K562 (cell line): ENCODE data around the gene MRPL10. TPM values are rescaled to one million over a fixed set of nuclear protein-coding genes. Genes with fewer than 3 reads are reported as not detected.

Experiments
- ARID1B ChIP-seq: fragments of 450-650 bp; IDR thresholded peaks from 2 replicates; pipeline ENCODE4 v1.6.1; 2016; ENCODE audit warnings: antibody characterized with exemption, mild to moderate bottlenecking, inconsistent platforms
- ETS1 ChIP-seq: conservative IDR thresholded peaks from 2 replicates; pipeline ENCODE4 v1.6.1; 2011; ENCODE audit warnings: low read depth, mild to moderate bottlenecking, low read length; ENCODE audit not compliant: control insufficient read depth
- GABPA ChIP-seq: fragments of 200-800 bp; sonication (Bioruptor generic); conservative IDR thresholded peaks from 2 replicates; pipeline ENCODE4 v1.6.1; 2016; ENCODE audit warnings: low read depth, missing genetic modification characterization, missing compliant biosample characterization
- HDAC3 ChIP-seq: fragments of 450-650 bp; IDR thresholded peaks from 2 replicates; pipeline ENCODE4 v1.6.1; 2018; ENCODE audit warnings: borderline replicate concordance, mild to moderate bottlenecking, moderate library complexity; ENCODE audit not compliant: partially characterized antibody
- KAT8 ChIP-seq: fragments of 450-650 bp; IDR thresholded peaks from 2 replicates; pipeline ENCODE4 v1.6.1; 2016; ENCODE audit warnings: low read depth, mild to moderate bottlenecking
- KLF16 ChIP-seq: IDR thresholded peaks from 2 replicates; pipeline ENCODE4 v1.6.1; 2016; ENCODE audit warnings: antibody characterized with exemption
- L3MBTL2 ChIP-seq: fragments of 450-650 bp; IDR thresholded peaks from 2 replicates; pipeline ENCODE4 v1.6.1; 2016; ENCODE audit warnings: mild to moderate bottlenecking, moderate library complexity
- MLX ChIP-seq, 2 experiments: fragments of 450-650 bp in 1 of 2; sonication (generic) in 1 of 2; formaldehyde crosslinking; conservative IDR thresholded peaks; 2 replicates each; pipeline versions ENCODE4 v1.4.0 to v1.8.1; 2020 to 2022; ENCODE audit warnings: mild to moderate bottlenecking in 1 of 2, missing genetic modification reagents in 1 of 2
- MYBL2 ChIP-seq, 2 experiments: fragments of 450-650 bp in 1 of 2; sonication (generic) in 1 of 2; formaldehyde crosslinking in 1 of 2; IDR thresholded peaks; 2 replicates each; pipeline versions ENCODE4 v1.6.1 to v1.8.1; 2017 to 2022; ENCODE audit warnings: borderline replicate concordance in 1 of 2, inconsistent platforms in 1 of 2, low read depth in 1 of 2, mild to moderate bottlenecking in 1 of 2, missing genetic modification reagents in 1 of 2, moderate library complexity in 1 of 2
- PKNOX1 ChIP-seq: fragments of 450-650 bp; IDR thresholded peaks from 2 replicates; pipeline ENCODE4 v1.6.1; 2016
- POLR2AphosphoS2 ChIP-seq: IDR thresholded peaks from 2 replicates; pipeline ENCODE4 v1.6.1; 2012; ENCODE audit warnings: low read length, improper control_type of control experiment
- PREB ChIP-seq: sonication (generic); formaldehyde crosslinking; IDR thresholded peaks from 2 replicates; pipeline ENCODE4 v1.8.1; 2023; ENCODE audit warnings: mild to moderate bottlenecking, missing genetic modification reagents
- PURB ChIP-seq: sonication (generic); formaldehyde crosslinking; IDR thresholded peaks from 2 replicates; pipeline ENCODE4 v1.9.0; 2021; ENCODE audit warnings: low read depth, mild to moderate bottlenecking, missing genetic modification reagents
- TCFL5 ChIP-seq: fragments of 250-450 bp; sonication (Bioruptor Pico); conservative IDR thresholded peaks from 2 replicates; pipeline ENCODE4 v1.6.1; 2021; ENCODE audit warnings: mild to moderate bottlenecking, moderate library complexity, matching md5 sums
- VEZF1 ChIP-seq: fragments of 200-800 bp; sonication (Bioruptor generic); IDR thresholded peaks from 2 replicates; pipeline ENCODE4 v1.6.1; 2017; ENCODE audit warnings: missing genetic modification characterization, missing compliant biosample characterization
- ZBTB43 ChIP-seq: sonication (generic); formaldehyde crosslinking; IDR thresholded peaks from 2 replicates; pipeline ENCODE4 v1.8.0; 2023; ENCODE audit warnings: mild to moderate bottlenecking, missing genetic modification reagents
- ZNF239 ChIP-seq: fragments of 250-450 bp; sonication (Bioruptor Pico); IDR thresholded peaks from 2 replicates; pipeline ENCODE4 v1.4.0; 2020; ENCODE audit warnings: mild to moderate bottlenecking
- ZNF644 ChIP-seq: fragments of 200-800 bp; sonication (Bioruptor generic); IDR thresholded peaks from 2 replicates; pipeline ENCODE4 v1.6.1; 2016; ENCODE audit warnings: low read depth, missing genetic modification characterization, missing compliant biosample characterization
- polyA plus RNA-seq, 8 experiments: library from polyadenylated mRNA; depleted of rRNA in 4 of 8; stranded (reverse) in 5 of 8; unstranded in 3 of 8; fragments of >200 nt; fragmentation: Nextera tagmentation in 2 of 8; fragmentation: Illumina TruSeq in 1 of 8; extraction: Ambion mirVana in 2 of 8; extraction: Trizol in 1 of 8; gene quantifications; 2 replicates each; pipeline versions ENCODE4 v1.2.1 to v1.2.3, GENCODE V29; 2011 to 2014; ENCODE audit warnings: inconsistent platforms in 1 of 8, missing spikeins in 1 of 8
- total RNA-seq, 7 experiments: library from RNA; depleted of rRNA in 6 of 7; stranded (reverse); fragments of >200 nt in 6 of 7; fragmentation: Illumina TruSeq in 2 of 7; extraction: Trizol in 2 of 7; gene quantifications; 2 replicates each; pipeline versions ENCODE4 v1.2.1 to v1.2.3, GENCODE V29; 2011 to 2021; ENCODE audit warnings: low replicate concordance in 1 of 7

The MRPL10 gene
- total and polyA plus RNA-seq, 9 of the 15 experiments (the other 6 are each of a cell fraction or from before 2014, with no cell fraction given): 27.8 to 105 (median 67.3) TPM

GRCh38 chr17:47821424-47822391 is 9.6 kb downstream of the MRPL10 start, which contains the start of gene OSBPL7 (continued):
- peak; percentile 96 for TF ChIP-seq VEZF1
- no peak for TF ChIP-seq KAT8
- peak; percentile 90 for TF ChIP-seq GABPA (tag)
- no peak for TF ChIP-seq MLX (CRISPR knock-in tag; conservative IDR thresholded peaks at IDR 0.05)
- TF ChIP-seq ZNF644 (tag): no peak
- no peak for TF ChIP-seq POLR2AphosphoS2
- 0 out of 2 replicates have a peak, but pooled peaks have one; percentile 15 for TF ChIP-seq L3MBTL2
- TF ChIP-seq ZNF239 (CRISPR knock-in tag): no peak
- TF ChIP-seq PREB (CRISPR knock-in tag): no peak
- TF ChIP-seq HDAC3: no peak
- peak; percentile 59; the same call in 1 of the 2 replicates for TF ChIP-seq ETS1
- peak; percentile 57 for TF ChIP-seq ARID1B
- TF ChIP-seq KLF16: peak; percentile 6; the same call in 1 of the 2 replicates
- TF ChIP-seq MYBL2 (IDR thresholded peaks at IDR 0.05; ENCODE audit: low read depth): no peak
- TF ChIP-seq MYBL2 (CRISPR knock-in tag; IDR thresholded peaks at IDR 0.05; ENCODE audit: borderline replicate concordance): no peak
- no peak for TF ChIP-seq ZBTB43 (CRISPR knock-in tag)
- peak; percentile 81 for TF ChIP-seq PKNOX1
- no peak for TF ChIP-seq PURB (CRISPR knock-in tag)
- no peak for TF ChIP-seq TCFL5
